Prostate gland (tissue), 2 donors: ENCODE results near the gene MADD. TPM values are rescaled to one million over a fixed set of nuclear protein-coding genes. Genes with fewer than 3 reads are reported as not detected.

Experiments
- DNase-seq: peaks from one replicate; pipeline ENCODE4 v3.0.0-alpha.2; 2019; ENCODE audit warnings: low spot score
- H3K27ac ChIP-seq, 2 donors: fragments of 200-600 bp; sonication (generic); 2 replicates each; pipeline ENCODE4 v1.5.1; 2017 to 2019
- H3K27me3 ChIP-seq: fragments of 200-600 bp; sonication (generic); replicated peaks from 2 replicates; pipeline ENCODE4 v1.5.1; 2019; ENCODE audit not compliant: insufficient read depth
- H3K36me3 ChIP-seq, 2 donors: fragments of 200-600 bp; sonication (generic); 1 replicate in 1 of 2; 2 replicates in 1 of 2; pipeline versions ENCODE4 v1.5.1 to v1.8.1; 2017 to 2019
- H3K4me1 ChIP-seq: fragments of 200-600 bp; sonication (generic); replicated peaks from 2 replicates; pipeline ENCODE4 v1.5.1; 2019
- H3K4me3 ChIP-seq, 2 donors: fragments of 200-600 bp; sonication (generic); 2 replicates each; pipeline ENCODE4 v1.5.1; 2017 to 2019
- H3K9me3 ChIP-seq: fragments of 200-600 bp; sonication (generic); 2 replicates; pipeline ENCODE4 v1.5.1; 2017
- POLR2A ChIP-seq: fragments of 450-650 bp; IDR thresholded peaks from one replicate; pipeline ENCODE4 v1.6.1; 2016; ENCODE audit warnings: antibody characterized with exemption, mild to moderate bottlenecking
- POLR2AphosphoS5 ChIP-seq: sonication (generic); formaldehyde crosslinking; IDR thresholded peaks from one replicate; pipeline ENCODE4 v1.6.1; 2017; ENCODE audit warnings: antibody characterized with exemption
- WGBS: methylation state at CpG from one replicate; pipeline ENCODE4 v1.1.5; 2018; 5-methylcytosine and 5-hydroxymethylcytosine counted together
- intact Hi-C: fragments of 100-400 bp; cut with DNase I; formaldehyde crosslinking; loops from one replicate; pipeline ENCODE4 v1.14.2; 2022
- total RNA-seq, 2 donors: library from RNA; depleted of rRNA; stranded (reverse); fragments of >200 nt; gene quantifications; one replicate each; pipeline ENCODE4 v1.1.0, GENCODE V29; 2016
- TF ChIP-seq, protein P1 (sequence below), 4 experiments: fragments of 200-600 bp in 2 of 4; fragments of 450-650 bp in 2 of 4; sonication (generic) in 2 of 4; IDR thresholded peaks; 1 replicate in 3 of 4; 2 replicates in 1 of 4; pipeline ENCODE4 v1.5.1; 2016 to 2019; ENCODE audit warnings: antibody characterized with exemption in 4 of 4, mild to moderate bottlenecking in 2 of 4, moderate library complexity in 2 of 4

Gene MADD
- total RNA-seq, 2 donors from 2014 or later: 53.6 to 87.3 TPM

DNA sequence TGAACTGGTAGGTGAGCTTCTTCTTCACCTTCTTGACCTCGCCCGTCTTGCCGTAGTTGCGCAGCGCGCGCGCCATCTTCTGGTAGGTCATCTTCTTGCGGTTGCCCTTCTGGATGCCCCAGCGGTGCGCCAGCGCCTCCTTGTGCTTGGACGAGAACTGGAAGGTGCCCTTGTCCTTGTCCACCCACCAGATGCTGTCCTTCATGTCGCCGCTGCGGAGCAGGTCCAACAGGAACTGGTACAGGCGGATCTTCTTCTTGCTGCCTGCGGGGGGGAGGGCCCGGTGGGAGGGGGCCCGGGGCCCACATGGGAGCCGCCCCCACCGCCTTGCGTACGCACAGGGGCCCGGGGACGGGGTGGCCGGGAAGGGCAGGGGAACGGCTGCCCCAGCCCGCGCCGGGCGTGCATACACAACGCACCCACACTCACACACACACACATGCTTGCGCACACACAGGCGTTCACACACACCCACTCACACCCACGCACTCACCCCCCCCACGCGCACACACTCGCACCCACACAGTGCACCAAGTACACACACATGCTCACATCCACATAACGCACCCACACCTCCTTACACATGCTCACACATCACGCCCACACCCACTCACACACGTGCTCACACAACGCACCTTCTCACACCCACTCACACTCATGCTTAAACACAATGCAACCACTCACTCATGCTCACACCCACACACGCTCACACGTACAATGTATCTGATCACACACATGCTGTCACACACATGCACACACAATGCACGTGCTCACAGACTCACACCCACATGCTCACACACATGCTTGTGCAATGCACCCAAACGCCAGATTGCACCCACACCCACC lies 85.6 kb downstream of the MADD start:
- Histone ChIP-seq H3K9me3 (no peaks in the 10 kb centered on the region), H3K4me1 (no peaks in the 10 kb centered on the region), H3K27me3 (no peaks in the 10 kb centered on the region), H3K36me3 (no peaks in the 10 kb centered on the region), H3K27ac (peak overlapping the region; percentile 56 to 75), H3K4me3 (peak overlapping the region; percentile 34 to 37)
- intact Hi-C loops: loop anchor here (5.0 to 10.0 kb wide), 2 partner anchors 98 to 471 kb away; partner anchors contain the start of gene NR1H3
- TF ChIP-seq, protein P1, sequence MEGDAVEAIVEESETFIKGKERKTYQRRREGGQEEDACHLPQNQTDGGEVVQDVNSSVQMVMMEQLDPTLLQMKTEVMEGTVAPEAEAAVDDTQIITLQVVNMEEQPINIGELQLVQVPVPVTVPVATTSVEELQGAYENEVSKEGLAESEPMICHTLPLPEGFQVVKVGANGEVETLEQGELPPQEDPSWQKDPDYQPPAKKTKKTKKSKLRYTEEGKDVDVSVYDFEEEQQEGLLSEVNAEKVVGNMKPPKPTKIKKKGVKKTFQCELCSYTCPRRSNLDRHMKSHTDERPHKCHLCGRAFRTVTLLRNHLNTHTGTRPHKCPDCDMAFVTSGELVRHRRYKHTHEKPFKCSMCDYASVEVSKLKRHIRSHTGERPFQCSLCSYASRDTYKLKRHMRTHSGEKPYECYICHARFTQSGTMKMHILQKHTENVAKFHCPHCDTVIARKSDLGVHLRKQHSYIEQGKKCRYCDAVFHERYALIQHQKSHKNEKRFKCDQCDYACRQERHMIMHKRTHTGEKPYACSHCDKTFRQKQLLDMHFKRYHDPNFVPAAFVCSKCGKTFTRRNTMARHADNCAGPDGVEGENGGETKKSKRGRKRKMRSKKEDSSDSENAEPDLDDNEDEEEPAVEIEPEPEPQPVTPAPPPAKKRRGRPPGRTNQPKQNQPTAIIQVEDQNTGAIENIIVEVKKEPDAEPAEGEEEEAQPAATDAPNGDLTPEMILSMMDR (IDR thresholded peaks at IDR 0.05): peak; percentile 90 to 99 (median 95)
- peak; percentile 78 for TF ChIP-seq POLR2AphosphoS5
- no peak for TF ChIP-seq POLR2A
- WGBS: 18% methylated on average over 40 of the region's 47 CpGs
- DNase-seq: peak; percentile 96

DNA sequence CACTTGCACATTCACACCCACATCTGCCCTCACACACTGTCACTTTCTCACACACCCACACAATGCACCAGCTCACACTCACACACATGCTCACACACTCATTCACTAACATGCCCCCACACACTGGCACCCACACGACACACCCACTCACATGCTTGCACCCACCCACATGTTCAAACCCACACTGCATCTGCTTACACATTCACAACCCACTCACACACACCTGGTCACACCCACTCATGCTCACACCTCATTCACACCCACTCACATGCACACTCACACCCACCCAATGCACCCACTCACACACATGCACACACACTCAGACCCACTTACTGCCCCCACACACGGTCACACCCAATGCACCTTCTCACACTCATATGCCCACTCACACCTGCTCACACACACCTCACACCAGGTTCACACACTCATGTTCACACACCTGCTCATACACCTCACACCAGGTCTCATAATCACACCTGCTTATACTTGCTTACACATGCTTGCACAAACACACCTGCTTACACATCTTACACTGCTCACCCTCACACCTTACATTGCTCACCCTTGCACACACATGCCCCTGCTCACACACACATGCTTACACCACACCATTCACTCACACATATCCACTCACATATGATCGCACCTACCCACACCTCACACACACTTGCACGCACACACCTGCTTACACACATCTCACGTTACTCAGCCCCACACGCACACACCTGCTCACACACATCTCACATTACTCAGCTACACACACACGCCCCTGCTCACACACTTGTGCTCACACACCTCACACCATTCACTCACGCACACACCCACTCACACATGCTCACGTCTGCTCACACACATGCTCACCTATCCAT lies 86.4 kb downstream of the MADD start:
- Histone ChIP-seq H3K36me3 (no peaks in the 10 kb centered on the region), H3K4me1 (no peaks in the 10 kb centered on the region), H3K27ac (no peak overlapping the region), H3K4me3 (no peak overlapping the region), H3K27me3 (no peaks in the 10 kb centered on the region), H3K9me3 (no peaks in the 10 kb centered on the region)
- intact Hi-C loops: loop anchor here (5.0 to 10.0 kb wide), 2 partner anchors 99 to 472 kb away; partner anchors contain the start of gene NR1H3
- no peak for DNase-seq
- TF ChIP-seq POLR2A (no peak), POLR2AphosphoS5 (no peak)
- TF ChIP-seq, protein P1 (IDR thresholded peaks at IDR 0.05): no peak
- 88% methylated on average over 9 of the region's 9 CpGs for WGBS

DNA sequence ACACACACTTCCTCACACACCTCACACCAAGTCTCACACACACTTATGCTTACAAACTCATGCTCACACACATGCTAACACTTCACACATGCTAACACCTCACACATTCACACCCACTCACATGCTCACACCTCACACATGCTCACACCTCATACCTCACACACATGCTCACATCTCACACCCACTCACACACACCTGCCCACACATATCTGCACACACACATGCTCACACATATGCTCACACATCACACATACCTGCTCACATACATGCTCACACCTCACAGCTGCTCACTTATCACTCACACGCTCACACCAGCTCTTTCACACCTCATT lies 87.0 kb downstream of the MADD start:
- DNase-seq: no peak

DNA sequence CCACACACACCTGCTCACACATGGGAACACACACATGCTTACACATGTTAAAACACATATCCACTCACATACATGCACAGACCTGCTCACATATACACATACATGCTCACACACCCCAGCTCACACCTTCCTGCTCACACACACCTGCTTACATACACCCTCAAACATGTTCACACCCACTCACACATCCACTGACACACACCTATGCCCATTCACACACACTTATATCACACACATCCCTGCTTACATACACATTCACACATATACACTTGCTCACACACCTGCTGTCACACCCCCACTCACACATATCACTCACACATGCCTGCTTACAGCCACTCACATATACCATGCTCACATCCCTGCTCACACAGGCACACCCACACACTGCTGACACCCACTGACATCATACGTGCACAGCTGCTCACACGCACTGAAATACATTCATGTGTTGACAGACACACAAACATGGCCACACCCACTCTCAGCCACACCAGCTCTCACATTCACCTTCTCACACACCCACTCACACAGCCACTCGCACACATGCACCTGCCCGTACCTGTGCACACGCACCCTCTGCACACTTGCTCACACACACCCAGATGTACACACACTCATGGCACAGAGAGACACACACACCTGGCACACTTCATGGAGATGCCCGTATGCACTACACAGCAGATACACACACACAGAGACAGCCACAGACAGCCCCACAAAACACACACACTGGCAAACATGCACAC lies 88.2 kb downstream of the MADD start:
- intact Hi-C loops: loop anchor here (5.0 to 10.0 kb wide), 2 partner anchors 101 to 473 kb away; partner anchors contain the start of gene NR1H3
- H3K4me3 ChIP-seq: no peak overlapping the region
- no peaks in the 10 kb centered on the region for H3K4me1 ChIP-seq
- no peaks in the 10 kb centered on the region for H3K27me3 ChIP-seq
- TF ChIP-seq, protein P1 (IDR thresholded peaks at IDR 0.05): no peak
- TF ChIP-seq POLR2A (no peak), POLR2AphosphoS5 (no peak)
- H3K9me3 ChIP-seq: no peaks in the 10 kb centered on the region
- no peak for DNase-seq
- no peak overlapping the region for H3K27ac ChIP-seq
- 91% methylated on average over 6 of the region's 6 CpGs for WGBS
- no peaks in the 10 kb centered on the region for H3K36me3 ChIP-seq

More for the DNA sequence above, 87.0 kb downstream of the MADD start:
- no peak overlapping the region for H3K27ac ChIP-seq
- no peaks in the 10 kb centered on the region for H3K27me3 ChIP-seq
- no peaks in the 10 kb centered on the region for H3K4me1 ChIP-seq
- intact Hi-C loops: loop anchor here (5.0 to 10.0 kb wide), 2 partner anchors 100 to 472 kb away; partner anchors contain the start of gene NR1H3
- TF ChIP-seq POLR2AphosphoS5: no peak
- TF ChIP-seq, protein P1 (IDR thresholded peaks at IDR 0.05): no peak
- TF ChIP-seq POLR2A: no peak
- no peaks in the 10 kb centered on the region for H3K36me3 ChIP-seq
- no peak overlapping the region for H3K4me3 ChIP-seq
- WGBS: 100% methylated on average over 1 of the region's 1 CpG
- H3K9me3 ChIP-seq: no peaks in the 10 kb centered on the region
